ENCODE results near the gene CDHR2.

GRCh38 chr5:176543428-176544182 is 5.5 kb upstream of the CDHR2 start:
- TF ChIP-seq ZNF214 (tag by site-specific recombination; IDR thresholded peaks at IDR 0.05; ENCODE audit: borderline replicate concordance) (no peak), CTCF (tag by site-specific recombination; IDR thresholded peaks at IDR 0.05) (no peak; the same call in 1 of the 2 replicates), ZNF558 (tag by site-specific recombination; IDR thresholded peaks at IDR 0.05) (no peak), SCRT1 (tag by site-specific recombination; IDR thresholded peaks at IDR 0.05; ENCODE audit: borderline replicate concordance) (no peak), ZNF221 (tag by site-specific recombination; IDR thresholded peaks at IDR 0.05; ENCODE audit: borderline replicate concordance) (no peak), SP2 (tag by site-specific recombination; IDR thresholded peaks at IDR 0.05) (peak; percentile 46), ZNF521 (tag by site-specific recombination; IDR thresholded peaks at IDR 0.05) (no peak)
